GM18873 (cell line): ENCODE results near the gene BANF2.

Experiments used
- ATAC-seq: cut with Tn5 transposase; IDR thresholded peaks from one replicate; pipeline ENCODE4 v1.9.1; 2021; ENCODE audit warnings: mild to moderate bottlenecking, moderate library complexity, moderate number of reproducible peaks; ENCODE audit not compliant: unreplicated experiment, low FRiP score

BANF2 gene

GRCh38 chr20:17731233-17731632 is 31.5 kb downstream of the BANF2 start:
- ATAC-seq = no peak

GRCh38 chr20:17732907-17733521 is 33.2 kb downstream of the BANF2 start:
- ATAC-seq = no peak

- ATAC-seq = no peak
Observed at GRCh38 chr20:17733767-17734304, 34.1 kb downstream of the BANF2 start.

GRCh38 chr20:17734374-17734773 is 34.6 kb downstream of the BANF2 start:
- ATAC-seq = no peak

GRCh38 chr20:17735206-17735804 is 35.5 kb downstream of the BANF2 start:
- no peak for ATAC-seq

- no peak for ATAC-seq
Observed at GRCh38 chr20:17735959-17736621, 36.3 kb downstream of the BANF2 start.

GRCh38 chr20:17738154-17738553 is 38.4 kb downstream of the BANF2 start:
- ATAC-seq = no peak

GRCh38 chr20:17741220-17741619 is 41.5 kb downstream of the BANF2 start:
- ATAC-seq = no peak

GRCh38 chr20:17742731-17743130 is 43.0 kb downstream of the BANF2 start:
- ATAC-seq = no peak

- ATAC-seq = no peak
Observed at GRCh38 chr20:17743677-17744076, 43.9 kb downstream of the BANF2 start.

GRCh38 chr20:17747431-17747846 is 47.7 kb downstream of the BANF2 start:
- ATAC-seq = no peak

- no peak for ATAC-seq
Observed at GRCh38 chr20:17748279-17748678, 48.5 kb downstream of the BANF2 start.

GRCh38 chr20:17749626-17749977 is 49.8 kb downstream of the BANF2 start:
- ATAC-seq = no peak

GRCh38 chr20:17749978-17750721 is 50.4 kb downstream of the BANF2 start:
- ATAC-seq = no peak

GRCh38 chr20:17750722-17751045 is 50.9 kb downstream of the BANF2 start:
- no peak for ATAC-seq

GRCh38 chr20:17751640-17752039 is 51.9 kb downstream of the BANF2 start:
- ATAC-seq = no peak

- ATAC-seq = no peak
Observed at GRCh38 chr20:17752459-17752858, 52.7 kb downstream of the BANF2 start.

- ATAC-seq = no peak
Observed at GRCh38 chr20:17753516-17753915, 53.8 kb downstream of the BANF2 start.

GRCh38 chr20:17756529-17756928 is 56.8 kb downstream of the BANF2 start:
- ATAC-seq = no peak

GRCh38 chr20:17757496-17757895 is 57.7 kb downstream of the BANF2 start:
- ATAC-seq = no peak

- no peak for ATAC-seq
Observed at GRCh38 chr20:17758010-17758409, 58.2 kb downstream of the BANF2 start.
